Kidney tubule cell (primary cell): ENCODE data around the gene PI4K2A.

ENCODE experiments used
- DNase-seq: peaks from one replicate; pipeline ENCODE4 v3.0.0-alpha.2; 2018; ENCODE audit warnings: low spot score

The PI4K2A gene

DNA sequence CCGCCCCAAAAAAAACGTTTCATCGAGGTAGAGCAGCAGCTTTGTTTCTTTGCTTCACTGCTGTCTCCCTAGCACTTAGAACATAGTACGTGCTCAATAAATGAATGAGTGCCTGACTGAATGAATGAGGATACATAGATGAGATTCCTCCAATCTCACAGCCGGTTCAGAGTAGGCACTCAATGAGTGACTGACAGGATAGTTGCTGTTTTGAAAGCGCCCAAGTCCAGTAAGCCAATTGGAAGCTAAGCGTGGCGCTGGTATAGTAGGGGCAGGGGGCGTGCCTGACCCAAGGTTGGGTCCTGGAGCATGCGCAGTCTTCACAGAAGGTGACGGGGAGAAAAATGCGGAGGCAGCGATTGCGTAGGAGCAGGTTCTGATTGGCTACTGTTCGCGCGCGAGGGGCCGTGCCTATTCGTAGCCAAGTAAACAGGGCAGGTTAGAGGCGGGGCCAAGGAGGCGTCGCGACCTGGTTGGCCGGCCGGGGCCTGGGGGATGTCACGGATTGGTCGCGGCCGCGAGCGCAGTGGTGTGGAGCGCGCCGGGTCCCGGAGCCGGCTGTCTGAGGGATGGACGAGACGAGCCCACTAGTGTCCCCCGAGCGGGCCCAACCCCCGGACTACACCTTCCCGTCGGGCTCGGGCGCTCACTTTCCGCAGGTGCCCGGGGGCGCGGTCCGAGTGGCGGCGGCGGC, at the start of gene PI4K2A:
Gene PI4K2A (plus strand): TSS at position 498 of the 694 bp plus-strand sequence. CDS start 72 bp downstream, at position 570.
- peak; percentile 100 for DNase-seq

DNA sequence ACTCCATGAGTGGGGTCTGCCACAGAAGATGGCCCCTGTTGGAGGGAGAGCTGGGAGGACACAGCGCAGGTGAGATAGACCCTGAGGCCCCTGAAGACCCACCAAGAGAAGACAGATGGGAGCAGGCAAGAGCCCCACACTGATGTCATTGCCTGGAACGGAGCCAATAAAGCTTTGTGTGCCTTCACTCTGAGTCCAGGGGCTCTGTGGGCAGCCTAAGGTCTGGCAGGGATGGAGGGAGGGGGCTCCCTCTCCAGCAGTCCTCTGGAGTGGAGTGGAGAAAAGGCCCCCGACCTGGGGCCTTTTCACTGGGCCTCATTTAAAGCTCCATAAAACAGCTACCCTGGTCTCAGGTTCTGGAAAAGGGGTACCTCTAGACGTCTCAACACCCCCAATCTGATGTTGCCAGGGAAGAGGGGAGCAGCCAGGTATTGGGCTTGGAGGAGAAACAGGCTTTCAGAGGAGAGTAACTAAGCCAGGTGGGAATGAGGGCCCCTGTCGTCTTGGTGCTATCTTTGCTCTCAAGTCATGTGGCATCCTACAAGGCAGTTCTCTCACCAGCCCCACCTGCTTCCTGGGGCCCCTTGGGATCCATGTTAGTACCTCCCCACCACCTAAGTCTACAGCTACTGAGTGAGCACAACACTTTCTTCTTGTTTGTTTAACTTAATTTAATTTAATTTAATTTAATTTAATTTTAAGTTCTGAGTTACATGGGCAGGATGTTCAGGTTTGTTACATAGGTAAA, 49.5 kb upstream of the PI4K2A start:
- DNase-seq, result no peak

DNA sequence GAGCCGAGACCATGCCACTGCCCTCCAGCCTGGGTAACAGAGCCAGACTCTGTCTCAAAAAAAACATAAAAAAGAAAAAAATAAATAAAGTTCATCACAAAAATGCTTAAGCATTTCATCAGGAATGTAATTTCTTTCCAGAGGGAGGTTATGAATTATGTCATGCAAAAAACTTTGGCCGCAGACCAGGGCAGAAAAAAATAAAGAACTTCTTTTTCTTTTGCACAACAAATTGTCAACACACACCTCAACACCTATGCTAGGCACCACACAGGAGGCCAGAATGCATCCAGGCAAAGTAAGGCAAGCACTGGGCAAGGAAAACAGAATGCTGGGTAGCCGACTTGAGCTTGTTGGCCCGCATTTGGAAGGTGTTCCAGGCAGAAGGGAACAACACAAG, 47.0 kb upstream of the PI4K2A start:
- no peak for DNase-seq

DNA sequence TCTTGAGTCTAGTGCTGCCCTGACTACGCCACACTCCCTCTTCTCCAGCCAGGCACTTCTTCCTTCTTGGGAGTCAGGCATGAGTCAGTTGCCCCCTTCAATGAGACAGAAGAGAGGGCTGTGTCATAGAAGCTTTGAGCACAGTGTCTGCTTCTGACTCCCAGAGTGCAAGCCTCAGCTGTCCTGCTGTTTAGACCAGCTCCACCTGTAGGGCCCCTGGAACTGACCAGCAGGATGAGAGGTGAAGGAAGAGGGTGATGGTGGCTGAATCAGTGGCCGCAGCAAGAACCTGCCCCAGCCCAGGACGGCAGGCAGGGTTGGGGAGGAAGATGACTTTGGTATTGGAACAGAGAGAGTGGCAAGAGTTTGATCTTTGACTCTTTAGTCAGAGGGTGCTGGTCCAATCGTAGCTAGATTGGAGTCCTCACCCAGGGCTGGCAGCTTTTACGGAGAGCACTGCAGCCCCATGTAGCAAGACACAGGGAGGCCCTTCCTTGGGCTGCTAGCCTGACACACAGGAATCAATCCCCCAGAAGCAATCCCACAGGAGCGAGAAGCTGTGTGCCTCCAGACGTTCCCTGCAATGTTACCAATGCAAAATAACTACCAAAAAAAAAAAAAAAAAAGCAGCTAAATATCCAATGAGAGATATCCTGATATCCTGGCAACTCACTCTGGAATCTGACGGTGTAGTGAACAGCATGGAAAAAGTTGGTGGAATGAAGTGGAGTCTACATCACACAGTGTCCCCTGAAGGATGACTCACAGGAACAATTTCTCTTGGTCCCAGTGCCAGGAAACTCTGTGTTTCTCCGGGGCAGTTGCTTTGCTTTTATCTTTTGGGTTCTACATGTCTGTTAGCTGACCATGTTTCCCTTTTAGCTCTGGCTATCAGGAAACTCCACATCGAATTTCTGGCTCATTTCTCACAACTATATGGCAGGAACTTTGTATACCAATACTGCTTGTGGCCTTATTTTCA, 44.1 kb upstream of the PI4K2A start:
- DNase-seq, result peak; percentile 97

DNA sequence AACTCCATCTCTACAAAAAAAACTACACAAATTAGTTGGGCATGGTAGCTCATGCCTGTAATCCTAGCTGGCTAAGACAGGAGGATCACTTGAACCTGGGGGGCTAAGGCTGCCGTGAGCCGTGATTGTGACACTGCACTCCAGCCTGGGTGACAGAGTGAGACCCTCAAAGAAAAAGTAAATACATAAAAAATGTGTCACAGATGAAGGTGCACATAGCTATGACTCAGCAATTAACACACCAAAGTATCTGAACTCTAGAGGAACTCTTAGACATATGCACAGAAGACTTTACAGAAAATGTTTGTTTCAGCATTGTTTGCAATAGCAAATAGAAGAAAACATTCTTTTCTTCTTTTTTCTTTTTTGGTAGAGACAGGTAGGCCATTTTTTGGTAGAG, 42.7 kb upstream of the PI4K2A start:
- peak; percentile 43 for DNase-seq

DNA sequence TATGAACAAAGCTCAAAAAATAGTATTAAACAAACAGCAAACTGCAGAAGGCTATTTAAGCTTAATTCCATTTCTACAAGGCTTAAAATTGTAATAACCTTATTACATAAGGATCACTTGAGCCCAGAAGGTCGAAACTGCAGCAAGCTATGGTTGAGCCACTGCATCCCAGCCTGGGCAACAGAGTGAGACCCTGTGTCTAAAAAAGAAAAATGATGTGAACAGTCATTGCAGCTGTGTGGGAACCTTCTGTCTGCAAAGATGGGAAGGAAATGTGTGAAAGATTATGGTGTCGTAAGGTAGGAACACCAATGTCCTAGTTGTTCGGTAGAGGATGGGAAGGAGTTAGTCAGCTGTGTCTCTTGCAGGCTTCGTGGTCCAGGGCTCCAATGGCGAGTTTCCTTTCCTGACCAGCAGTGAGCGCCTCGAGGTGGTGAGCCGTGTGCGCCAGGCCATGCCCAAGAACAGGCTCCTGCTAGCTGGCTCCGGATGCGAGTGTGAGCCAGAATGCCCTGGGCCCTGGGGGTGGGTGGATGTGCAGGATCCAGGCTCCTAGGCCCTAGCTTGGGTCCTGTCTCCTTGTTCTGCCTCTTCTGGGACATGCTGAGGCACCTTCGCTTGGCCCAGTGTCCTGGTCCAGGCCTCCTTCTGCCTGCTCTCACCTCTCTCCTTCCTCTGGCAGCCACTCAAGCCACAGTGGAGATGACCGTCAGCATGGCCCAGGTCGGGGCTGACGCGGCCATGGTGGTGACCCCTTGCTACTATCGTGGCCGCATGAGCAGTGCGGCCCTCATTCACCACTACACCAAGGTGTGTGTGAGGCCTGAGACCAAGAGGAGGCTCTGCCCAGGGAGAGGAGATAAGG, 41.8 kb upstream of the PI4K2A start:
- DNase-seq, result peak; percentile 52

DNA sequence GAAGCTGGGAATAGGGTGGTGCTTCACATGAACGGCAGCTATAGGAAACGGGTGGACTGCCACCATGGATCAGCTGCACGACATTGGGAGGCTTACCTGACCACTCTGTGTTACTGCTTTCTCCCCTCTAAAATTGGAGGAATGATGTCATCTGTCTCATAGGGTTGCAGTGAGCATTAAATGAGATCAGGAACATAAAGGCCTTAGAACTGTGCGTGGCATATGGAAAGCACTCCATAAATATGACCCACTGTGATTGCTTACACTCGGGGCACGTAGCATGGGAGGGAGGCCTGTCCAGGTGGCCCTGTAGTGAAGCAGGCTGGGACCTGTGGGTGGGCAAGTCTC, 41.2 kb upstream of the PI4K2A start:
- DNase-seq, result no peak

DNA sequence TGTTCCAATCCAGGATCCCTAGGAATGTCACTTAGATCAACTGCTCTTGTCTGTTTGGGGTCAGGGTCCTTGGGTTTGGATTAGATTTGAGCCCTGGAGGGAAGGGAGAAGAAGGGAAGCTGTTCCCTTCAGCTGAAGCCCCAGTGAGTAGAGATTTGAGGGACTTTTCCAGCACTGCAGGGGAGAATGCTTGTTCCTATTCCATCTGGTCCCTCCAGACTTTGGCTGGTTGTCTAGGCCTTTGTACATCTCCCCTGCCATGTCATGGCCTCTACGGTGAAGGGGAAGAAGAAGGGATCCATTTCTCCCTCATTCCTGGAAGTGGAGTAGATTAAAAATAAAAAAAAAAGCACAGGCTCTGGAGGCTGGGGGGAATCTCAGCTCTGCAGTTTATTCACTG, 39.9 kb upstream of the PI4K2A start:
- no peak for DNase-seq

DNA sequence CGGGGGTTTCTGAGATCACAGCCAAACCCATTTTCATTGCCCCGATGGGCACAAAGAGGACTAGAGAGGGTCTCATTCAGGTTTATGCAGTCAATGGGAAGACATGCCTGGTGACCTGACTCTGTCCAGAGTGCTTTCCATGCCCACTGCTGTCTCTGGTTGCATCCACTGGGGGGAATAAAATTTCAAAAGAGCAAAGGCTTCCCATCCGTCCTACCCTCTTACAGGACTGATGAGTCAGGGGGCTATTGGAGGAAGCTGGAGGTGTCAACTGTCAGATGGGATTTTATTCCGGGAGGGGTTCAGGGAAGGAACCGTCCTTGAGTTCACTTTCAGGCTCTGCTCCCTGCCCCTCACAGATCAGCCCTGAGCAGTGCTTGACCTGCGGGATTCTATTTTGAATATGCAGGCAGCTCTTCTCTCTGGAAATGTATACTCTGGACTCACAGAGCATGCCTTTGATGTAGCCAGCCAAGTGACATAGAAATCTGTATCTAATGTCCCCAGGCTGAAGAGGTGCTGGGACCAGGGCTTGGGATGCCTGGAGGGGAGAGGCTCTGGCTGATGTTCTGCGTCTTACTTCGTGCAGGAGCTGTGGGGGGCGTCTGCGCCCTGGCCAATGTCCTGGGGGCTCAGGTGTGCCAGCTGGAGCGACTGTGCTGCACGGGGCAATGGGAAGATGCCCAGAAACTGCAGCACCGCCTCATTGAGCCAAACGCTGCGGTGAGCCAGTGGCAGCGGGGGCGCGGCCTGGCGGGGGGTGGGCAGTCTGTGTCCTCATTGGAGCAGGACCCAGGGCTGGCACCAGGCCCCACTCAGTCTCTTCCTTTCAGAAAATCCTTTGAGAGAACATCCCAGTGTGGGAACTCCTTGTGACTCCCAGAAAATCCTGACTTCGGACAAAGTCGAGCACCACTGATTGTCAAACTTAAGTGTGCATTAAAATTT, 38.9 kb upstream of the PI4K2A start:
- DNase-seq, result no peak

DNA sequence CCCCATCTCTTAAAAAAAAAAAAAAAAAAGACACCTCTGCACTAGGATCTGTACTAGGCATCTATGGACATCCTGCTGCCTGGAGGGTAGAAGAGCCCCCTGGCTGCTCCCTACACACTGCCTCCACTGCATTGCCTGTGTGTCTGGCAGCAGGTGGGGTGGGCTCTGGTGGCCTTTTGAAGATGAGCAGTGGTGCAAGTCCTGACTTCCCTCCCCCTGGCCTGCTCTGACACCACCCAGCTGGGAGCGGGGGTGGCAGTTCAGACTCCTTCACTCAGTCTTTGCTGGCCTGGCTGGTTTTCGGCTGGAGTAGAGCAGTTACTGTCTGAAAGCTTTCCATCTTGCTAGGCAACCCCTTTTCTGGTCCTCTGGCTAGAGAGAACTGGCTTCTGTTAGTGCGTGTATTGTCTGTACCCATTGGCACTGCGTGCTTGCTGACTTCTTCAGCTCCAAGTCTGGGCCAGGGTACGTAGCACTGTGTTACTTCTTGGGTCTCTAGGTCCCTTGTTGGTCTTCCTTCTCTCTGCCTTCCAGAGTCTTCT, 33.3 kb upstream of the PI4K2A start:
- no peak for DNase-seq

DNA sequence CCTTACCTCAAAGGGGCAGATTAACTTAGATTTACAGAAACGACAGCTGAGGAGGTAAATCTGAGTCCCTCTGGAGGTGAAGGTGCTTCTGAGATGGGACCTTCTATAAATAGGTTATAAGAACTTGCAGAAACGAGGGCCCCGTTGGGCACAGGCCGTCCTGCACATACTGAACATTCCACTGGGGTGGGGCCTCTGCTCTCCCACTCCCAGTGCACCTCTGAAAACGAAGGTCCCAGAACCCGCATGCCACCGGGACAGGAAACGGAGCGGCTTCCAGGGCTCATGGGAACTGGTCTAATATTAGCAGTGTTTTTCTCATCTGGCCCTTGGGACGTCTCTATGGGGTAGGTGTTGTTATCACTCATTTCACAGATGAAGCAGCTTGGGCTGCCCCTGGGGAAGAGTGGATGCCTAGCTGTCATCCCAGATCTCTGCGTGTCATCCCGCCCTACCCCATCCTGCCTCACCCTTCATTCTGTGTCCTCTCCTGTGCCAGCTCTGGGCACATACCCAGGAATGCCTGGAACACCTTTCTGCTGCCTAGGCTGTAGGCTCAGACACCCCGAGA, 31.4 kb upstream of the PI4K2A start:
- DNase-seq, result no peak

DNA sequence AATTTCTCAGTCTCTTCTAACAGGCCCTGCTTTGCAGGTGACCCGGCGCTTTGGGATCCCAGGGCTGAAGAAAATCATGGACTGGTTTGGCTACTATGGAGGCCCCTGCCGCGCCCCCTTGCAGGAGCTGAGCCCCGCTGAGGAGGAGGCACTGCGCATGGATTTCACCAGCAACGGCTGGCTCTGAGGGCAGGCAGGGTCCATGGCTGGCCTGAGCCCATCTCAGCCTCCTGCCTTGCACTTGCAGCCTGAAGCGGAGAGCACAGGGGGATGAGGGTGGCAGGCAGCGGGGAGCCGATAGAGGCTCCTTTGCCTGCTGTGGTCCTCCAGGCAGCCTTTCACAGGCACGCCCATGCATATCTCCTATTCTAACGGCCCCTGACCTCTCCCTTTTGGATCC, 29.0 kb upstream of the PI4K2A start:
- no peak for DNase-seq

DNA sequence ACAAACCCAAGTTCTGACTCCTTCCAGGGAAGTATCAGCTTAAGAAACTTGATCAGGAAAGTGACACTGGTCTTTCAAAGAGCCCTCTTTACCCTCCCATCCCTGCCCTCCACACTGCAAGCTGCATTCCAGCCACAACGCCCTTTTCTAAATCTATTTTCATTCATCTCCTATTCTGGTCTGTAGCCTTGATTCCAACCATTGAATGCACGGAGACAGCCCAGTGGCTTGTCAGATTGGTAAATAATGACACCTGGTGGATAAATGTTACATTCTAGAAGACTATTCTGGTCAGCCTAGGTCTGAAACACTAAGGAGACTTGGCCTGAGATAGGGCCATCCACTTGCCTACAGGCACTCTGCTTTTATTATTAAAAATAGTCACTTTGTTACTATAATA, 28.1 kb upstream of the PI4K2A start:
- DNase-seq, result peak; percentile 67

DNA sequence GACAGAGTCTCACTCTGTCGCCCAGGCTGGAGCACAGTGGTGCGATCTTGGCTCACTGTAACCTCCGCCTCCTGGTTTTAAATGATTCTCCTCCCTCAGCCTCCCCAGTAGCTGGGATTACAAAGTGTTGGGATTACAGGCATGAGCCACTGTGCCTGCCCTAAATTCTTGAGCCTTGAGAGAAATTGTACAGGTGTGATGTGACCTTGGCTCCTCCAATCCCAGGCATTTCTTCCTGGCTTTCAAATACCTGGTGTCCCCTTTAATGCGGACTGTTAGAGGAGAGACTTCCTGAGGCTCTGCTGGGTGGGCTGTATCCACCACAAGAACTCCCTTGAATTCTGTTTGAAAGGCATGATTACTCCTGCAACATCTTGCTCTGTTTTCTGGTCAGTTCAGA, 22.2 kb upstream of the PI4K2A start:
- no peak for DNase-seq

DNA sequence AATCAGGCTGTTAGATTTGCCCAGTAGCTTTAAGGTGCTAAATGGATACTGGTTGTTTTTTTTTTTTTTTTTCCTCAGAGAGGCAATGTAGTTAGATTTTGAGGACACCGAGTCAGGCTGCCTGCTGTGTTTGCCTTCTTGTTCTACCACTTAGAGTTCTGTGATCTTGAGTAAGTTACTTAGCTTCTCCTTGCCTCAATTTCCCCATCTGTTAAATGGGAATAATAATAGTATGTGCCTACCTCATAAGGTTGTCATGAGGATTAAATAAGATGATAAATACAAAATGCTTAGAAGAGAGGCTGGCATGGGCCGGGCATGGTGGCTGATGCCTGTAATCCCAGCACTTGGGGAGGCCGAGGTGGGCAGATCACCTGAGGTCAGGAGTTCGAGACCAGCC, 21.7 kb upstream of the PI4K2A start:
- no peak for DNase-seq

DNA sequence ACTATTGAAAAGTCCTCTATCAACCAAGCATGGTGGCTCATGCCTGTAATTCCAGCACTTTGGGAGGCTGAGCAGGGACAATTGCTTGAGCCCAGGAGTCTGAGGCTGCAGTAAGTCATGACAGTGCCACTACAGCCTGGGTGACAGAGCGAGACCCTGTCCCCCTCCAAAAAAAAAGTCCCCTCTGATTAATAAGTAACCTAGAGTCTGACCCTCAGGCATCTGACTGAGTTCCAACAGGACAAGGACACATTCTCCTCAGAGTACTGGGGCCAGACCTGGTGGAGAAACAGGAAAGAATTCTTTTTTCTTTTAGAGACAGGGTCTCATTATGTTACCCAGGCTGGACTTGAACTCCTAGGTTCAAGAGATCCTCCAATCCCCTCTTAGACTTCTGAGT, 17.2 kb upstream of the PI4K2A start:
- peak; percentile 31 for DNase-seq

DNA sequence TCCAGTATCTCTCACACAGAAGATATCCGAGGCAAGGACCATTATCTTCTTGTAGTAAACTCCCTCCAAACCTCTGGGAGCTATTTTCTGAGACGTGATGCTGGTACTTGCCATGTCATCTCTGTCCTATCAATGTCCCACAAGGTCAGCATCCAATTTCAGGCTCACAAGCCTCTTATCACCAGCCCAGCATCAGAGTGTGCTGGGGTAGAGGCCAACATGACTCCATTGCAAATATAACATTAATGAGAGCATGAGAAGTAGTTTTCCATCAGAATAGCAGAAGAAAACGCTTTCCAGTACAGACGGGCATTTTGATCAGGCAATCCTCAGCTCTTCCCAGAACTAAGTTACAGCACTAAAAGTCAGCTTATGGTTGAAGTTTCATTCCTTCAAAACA, 12.7 kb upstream of the PI4K2A start:
- DNase-seq, result no peak

DNA sequence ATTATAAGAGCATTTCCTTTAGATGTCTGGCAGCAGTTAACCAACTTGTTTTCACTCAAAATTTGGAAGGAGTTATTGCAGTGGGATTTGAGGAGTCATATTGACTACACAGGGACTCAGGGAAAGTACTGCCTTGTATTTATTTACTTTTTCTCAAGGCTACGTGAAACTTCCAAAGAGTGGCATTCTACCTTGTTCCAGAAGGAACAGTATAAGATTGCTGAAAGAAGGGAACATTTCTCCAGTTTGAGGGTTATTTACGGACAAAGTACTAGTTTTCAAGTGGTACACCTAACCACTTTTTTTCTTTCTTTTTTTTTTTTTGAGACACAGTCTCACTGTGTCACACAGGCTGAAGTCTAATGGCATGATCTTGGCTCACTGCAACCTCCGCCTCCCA, 12.2 kb upstream of the PI4K2A start:
- DNase-seq, result no peak

DNA sequence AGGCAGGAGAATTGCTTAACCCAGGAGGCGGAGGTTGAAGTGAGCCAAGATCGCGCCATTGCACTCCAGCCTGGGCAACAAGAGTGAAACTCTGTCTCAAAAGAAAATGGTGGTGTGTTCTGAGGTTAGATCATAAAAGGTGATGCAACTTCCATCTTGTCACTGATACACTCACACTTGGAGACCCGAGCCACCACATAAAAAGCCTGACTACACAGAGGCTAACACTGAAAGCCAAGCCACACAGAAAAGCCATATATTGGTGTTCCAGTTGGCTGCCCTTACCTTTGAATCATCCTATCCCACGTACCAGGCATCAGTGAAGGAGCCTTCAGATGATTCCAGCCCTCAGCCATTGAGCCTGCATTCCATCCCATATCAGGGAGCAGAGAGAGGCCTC, 11.2 kb upstream of the PI4K2A start:
- peak; percentile 93 for DNase-seq

DNA sequence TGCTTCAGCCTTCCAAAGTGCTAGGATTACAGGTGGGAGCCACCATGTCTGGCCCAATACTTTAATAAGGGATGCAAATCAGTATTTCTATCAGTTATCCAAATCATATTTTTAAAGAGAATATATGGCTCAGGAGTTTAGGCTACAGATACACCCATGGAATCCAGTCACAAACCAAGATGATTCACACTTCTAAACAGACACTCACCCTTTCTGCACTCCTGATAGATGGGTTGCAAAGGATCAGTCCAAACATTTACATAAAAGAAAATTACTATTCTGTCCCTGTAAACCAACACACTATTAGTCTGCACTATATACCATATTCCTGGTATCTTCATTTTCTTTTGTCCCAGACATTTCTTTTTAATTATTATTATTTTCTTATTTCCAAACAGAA, 9.4 kb upstream of the PI4K2A start:
- no peak for DNase-seq
